Trophoblast cell (in vitro differentiated cells and primary cell): Measurements from ENCODE around the gene TMPRSS6.

ENCODE experiments used
- DNase-seq, 2 donors: peaks; one replicate each; pipeline ENCODE4 v3.0.0-alpha.2; 2016
- H2AFZ ChIP-seq: 2 replicates; pipeline ENCODE4 v1.6.1; 2013; ENCODE audit warnings: low read length, moderate library complexity, mild to moderate bottlenecking; ENCODE audit not compliant: insufficient read depth, poor library complexity
- H2AK5ac ChIP-seq: 2 replicates; pipeline ENCODE4 v1.6.1; 2013; ENCODE audit warnings: mild to moderate bottlenecking, low read length
- H2BK120ac ChIP-seq: 2 replicates; pipeline ENCODE4 v1.6.1; 2013; ENCODE audit warnings: low read length, mild to moderate bottlenecking, moderate library complexity; ENCODE audit not compliant: insufficient read depth, poor library complexity
- H2BK12ac ChIP-seq: 2 replicates; pipeline ENCODE4 v1.6.1; 2013; ENCODE audit warnings: mild to moderate bottlenecking, low read length, moderate library complexity
- H2BK5ac ChIP-seq: 2 replicates; pipeline ENCODE4 v1.6.1; 2013; ENCODE audit warnings: low read length, low read depth, moderate library complexity, mild to moderate bottlenecking; ENCODE audit not compliant: poor library complexity
- H3K14ac ChIP-seq: 2 replicates; pipeline ENCODE4 v1.6.1; 2013; ENCODE audit warnings: mild to moderate bottlenecking, low read length
- H3K18ac ChIP-seq: 2 replicates; pipeline ENCODE4 v1.6.1; 2013; ENCODE audit warnings: mild to moderate bottlenecking, low read length
- H3K23ac ChIP-seq: 2 replicates; pipeline ENCODE4 v1.6.1; 2013; ENCODE audit warnings: low read length
- H3K27ac ChIP-seq: 2 replicates; pipeline ENCODE4 v1.5.1; 2013; ENCODE audit warnings: low read depth, mild to moderate bottlenecking, inconsistent platforms, low read length, moderate library complexity
- H3K27me3 ChIP-seq: 2 replicates; pipeline ENCODE4 v1.6.1; 2013; ENCODE audit warnings: inconsistent platforms, mild to moderate bottlenecking, low read length, moderate library complexity; ENCODE audit not compliant: insufficient read depth
- H3K36me3 ChIP-seq, 2 experiments: 1 replicate in 1 of 2; 2 replicates in 1 of 2; pipeline ENCODE4 v1.6.1; 2013; ENCODE audit warnings: low read length in 2 of 2, mild to moderate bottlenecking in 2 of 2, moderate library complexity in 1 of 2; ENCODE audit not compliant: insufficient read depth in 2 of 2, control insufficient read depth in 1 of 2
- H3K4ac ChIP-seq: 2 replicates; pipeline ENCODE4 v1.6.1; 2013; ENCODE audit warnings: low read depth, mild to moderate bottlenecking, low read length, moderate library complexity
- H3K4me1 ChIP-seq, 2 experiments: 1 replicate in 1 of 2; 2 replicates in 1 of 2; pipeline ENCODE4 v1.6.1; 2013; ENCODE audit warnings: low read length in 2 of 2, mild to moderate bottlenecking in 2 of 2, moderate library complexity in 1 of 2; ENCODE audit not compliant: insufficient read depth in 2 of 2, control insufficient read depth in 1 of 2
- H3K4me2 ChIP-seq: 2 replicates; pipeline ENCODE4 v1.6.1; 2013; ENCODE audit warnings: inconsistent platforms, mild to moderate bottlenecking, low read length, moderate library complexity
- H3K4me3 ChIP-seq: 2 replicates; pipeline ENCODE4 v1.5.1; 2013; ENCODE audit warnings: mild to moderate bottlenecking, low read depth, low read length, inconsistent platforms
- H3K79me1 ChIP-seq: one replicate; pipeline ENCODE4 v1.6.1; 2013; ENCODE audit warnings: low read length
- H3K79me2 ChIP-seq: 2 replicates; pipeline ENCODE4 v1.6.1; 2013; ENCODE audit warnings: low read length, mild to moderate bottlenecking; ENCODE audit not compliant: control insufficient read depth, insufficient read depth, poor library complexity
- H3K9ac ChIP-seq: 2 replicates; pipeline ENCODE4 v1.6.1; 2013; ENCODE audit warnings: mild to moderate bottlenecking, low read length
- H3K9me3 ChIP-seq: 2 replicates; pipeline ENCODE4 v1.6.1; 2013; ENCODE audit warnings: low read depth, mild to moderate bottlenecking, control low read depth, inconsistent platforms, low read length; ENCODE audit not compliant: insufficient read depth
- H4K12ac ChIP-seq: 2 replicates; pipeline ENCODE4 v1.6.1; 2013; ENCODE audit warnings: low read depth, mild to moderate bottlenecking, low read length, moderate library complexity
- H4K8ac ChIP-seq: 2 replicates; pipeline ENCODE4 v1.6.1; 2013; ENCODE audit warnings: low read depth, mild to moderate bottlenecking, low read length, moderate library complexity
- H4K91ac ChIP-seq: one replicate; pipeline ENCODE4 v1.6.1; 2013; ENCODE audit warnings: low read depth, mild to moderate bottlenecking, low read length, moderate library complexity
- WGBS: extraction: QIAGEN DNeasy Blood & Tissue Kit; methylation state at CpG from one replicate; pipeline ENCODE4 v1.1.7; 2013; ENCODE audit warnings: missing lambda C conversion rate; ENCODE audit not compliant: insufficient read length, insufficient coverage; ENCODE audit errors: extremely low coverage; 5-methylcytosine and 5-hydroxymethylcytosine counted together

TMPRSS6 gene

DNA sequence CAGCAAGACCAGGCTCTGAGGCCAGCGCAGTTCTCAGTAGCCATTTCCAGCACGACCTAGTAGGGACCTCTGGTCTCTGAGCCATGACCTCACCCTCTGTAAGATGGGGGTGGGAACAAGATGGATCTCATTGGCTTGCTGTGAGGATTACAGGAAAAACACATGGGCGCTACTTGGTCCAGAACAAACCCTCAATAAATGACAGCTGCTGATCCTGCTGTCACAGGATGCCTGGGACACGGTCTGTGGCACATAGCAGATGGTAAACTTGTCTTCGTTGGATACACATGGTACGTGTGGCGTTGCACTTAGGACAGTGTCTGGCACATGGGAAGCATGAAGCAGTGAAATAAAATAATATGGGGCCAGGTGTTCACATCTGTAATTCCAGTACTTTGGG lies 62.5 kb downstream of the TMPRSS6 start:
- no peaks in the 10 kb centered on the region for H3K79me2 ChIP-seq
- no peak overlapping the region for H2AFZ ChIP-seq
- peaks cover under 1% of the 10 kb centered on the region for H3K27me3 ChIP-seq
- no peak overlapping the region for H3K18ac ChIP-seq
- no peak overlapping the region for H3K14ac ChIP-seq
- no peaks in the 10 kb centered on the region for H3K9me3 ChIP-seq
- H3K4me2 ChIP-seq = no peak overlapping the region
- no peak overlapping the region for H3K9ac ChIP-seq
- H2BK120ac ChIP-seq = no peak overlapping the region
- H4K8ac ChIP-seq = no peak overlapping the region
- no peak overlapping the region for H4K12ac ChIP-seq
- no peak overlapping the region for H2BK5ac ChIP-seq
- H4K91ac ChIP-seq = no peak overlapping the region
- H3K4me1 ChIP-seq = peaks cover 0 to 2% of the 10 kb centered on the region in 2 experiments
- H3K4me3 ChIP-seq = no peak overlapping the region
- no peak for DNase-seq
- no CpG with 5 or more reads among the region's 7 CpGs for WGBS
- no peak overlapping the region for H2AK5ac ChIP-seq
- H3K4ac ChIP-seq = no peak overlapping the region
- no peak overlapping the region for H2BK12ac ChIP-seq
- no peak overlapping the region for H3K23ac ChIP-seq
- H3K36me3 ChIP-seq = no peaks in the 10 kb centered on the region
- H3K27ac ChIP-seq = no peak overlapping the region
- H3K79me1 ChIP-seq = peaks cover 2% of the 10 kb centered on the region

DNA sequence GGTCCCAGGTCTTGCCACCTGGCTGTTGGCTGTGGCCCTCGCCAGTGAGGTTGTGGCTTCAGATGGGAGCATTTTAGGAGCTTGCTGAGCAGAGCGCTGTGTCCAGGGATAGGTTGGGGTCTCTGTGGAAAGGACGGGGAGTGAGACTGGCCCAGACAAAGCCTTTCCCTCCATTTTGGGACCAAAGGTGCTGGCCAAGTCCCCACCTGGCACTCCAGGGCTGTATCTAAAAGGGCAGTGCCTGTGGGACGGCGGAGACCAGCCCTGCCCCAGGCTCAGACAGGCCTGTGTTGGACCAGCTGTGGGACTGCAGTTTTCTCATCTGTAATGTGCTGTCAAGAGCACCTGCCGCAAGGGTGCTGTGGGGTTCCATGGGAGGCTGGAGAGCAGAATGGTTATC lies 62.9 kb downstream of the TMPRSS6 start:
- no peak overlapping the region for H3K9ac ChIP-seq
- H3K14ac ChIP-seq = no peak overlapping the region
- H3K79me1 ChIP-seq = no peaks in the 10 kb centered on the region
- H3K4me1 ChIP-seq = no peaks in the 10 kb centered on the region
- no CpG with 5 or more reads among the region's 6 CpGs for WGBS
- H3K27ac ChIP-seq = no peak overlapping the region
- H2BK5ac ChIP-seq = no peak overlapping the region
- H3K79me2 ChIP-seq = no peaks in the 10 kb centered on the region
- no peak overlapping the region for H4K8ac ChIP-seq
- H4K12ac ChIP-seq = no peak overlapping the region
- no peak overlapping the region for H3K4ac ChIP-seq
- H3K27me3 ChIP-seq = no peaks in the 10 kb centered on the region
- H2BK12ac ChIP-seq = no peak overlapping the region
- H3K36me3 ChIP-seq = no peaks in the 10 kb centered on the region
- no peak overlapping the region for H3K4me3 ChIP-seq
- H3K9me3 ChIP-seq = no peaks in the 10 kb centered on the region
- no peak overlapping the region for H2AK5ac ChIP-seq
- no peak overlapping the region for H3K23ac ChIP-seq
- no peak overlapping the region for H3K18ac ChIP-seq
- no peak overlapping the region for H2AFZ ChIP-seq
- no peak for DNase-seq
- H2BK120ac ChIP-seq = no peak overlapping the region
- H3K4me2 ChIP-seq = no peak overlapping the region
- H4K91ac ChIP-seq = no peak overlapping the region

DNA sequence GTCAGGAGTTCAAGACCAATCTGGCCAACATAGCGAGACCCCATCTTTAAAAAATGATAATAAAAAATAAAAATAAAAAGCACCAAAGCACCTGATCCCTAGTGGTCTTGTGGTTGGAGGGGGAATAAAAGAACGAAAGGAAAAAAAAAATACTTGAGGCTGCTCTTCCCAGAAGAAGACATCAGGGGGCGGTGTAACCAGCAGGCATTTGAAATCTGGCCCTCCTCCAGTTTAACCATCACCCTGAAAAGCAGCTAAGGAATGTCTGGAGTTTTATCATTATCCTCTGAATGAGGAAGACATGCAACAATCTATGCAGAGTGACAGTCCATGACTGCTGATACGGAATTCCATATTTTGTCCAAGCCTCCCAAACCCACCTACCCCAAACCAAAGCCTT lies 63.6 kb downstream of the TMPRSS6 start:
- H3K79me1 ChIP-seq = no peaks in the 10 kb centered on the region
- H4K8ac ChIP-seq = no peak overlapping the region
- no peak overlapping the region for H3K4ac ChIP-seq
- no peaks in the 10 kb centered on the region for H3K36me3 ChIP-seq
- WGBS = no CpG with 5 or more reads among the region's 4 CpGs
- H4K12ac ChIP-seq = no peak overlapping the region
- no peak overlapping the region for H4K91ac ChIP-seq
- no peak overlapping the region for H2AK5ac ChIP-seq
- peak; percentile 15 to 71 for DNase-seq
- H3K27me3 ChIP-seq = no peaks in the 10 kb centered on the region
- H3K14ac ChIP-seq = no peak overlapping the region
- no peak overlapping the region for H3K18ac ChIP-seq
- no peaks in the 10 kb centered on the region for H3K9me3 ChIP-seq
- H3K4me3 ChIP-seq = no peak overlapping the region
- H3K4me2 ChIP-seq = no peak overlapping the region
- H3K4me1 ChIP-seq = no peaks in the 10 kb centered on the region
- H2BK5ac ChIP-seq = no peak overlapping the region
- no peak overlapping the region for H3K27ac ChIP-seq
- H3K23ac ChIP-seq = no peak overlapping the region
- no peak overlapping the region for H2AFZ ChIP-seq
- no peak overlapping the region for H2BK12ac ChIP-seq
- H2BK120ac ChIP-seq = no peak overlapping the region
- H3K9ac ChIP-seq = no peak overlapping the region
- H3K79me2 ChIP-seq = no peaks in the 10 kb centered on the region

DNA sequence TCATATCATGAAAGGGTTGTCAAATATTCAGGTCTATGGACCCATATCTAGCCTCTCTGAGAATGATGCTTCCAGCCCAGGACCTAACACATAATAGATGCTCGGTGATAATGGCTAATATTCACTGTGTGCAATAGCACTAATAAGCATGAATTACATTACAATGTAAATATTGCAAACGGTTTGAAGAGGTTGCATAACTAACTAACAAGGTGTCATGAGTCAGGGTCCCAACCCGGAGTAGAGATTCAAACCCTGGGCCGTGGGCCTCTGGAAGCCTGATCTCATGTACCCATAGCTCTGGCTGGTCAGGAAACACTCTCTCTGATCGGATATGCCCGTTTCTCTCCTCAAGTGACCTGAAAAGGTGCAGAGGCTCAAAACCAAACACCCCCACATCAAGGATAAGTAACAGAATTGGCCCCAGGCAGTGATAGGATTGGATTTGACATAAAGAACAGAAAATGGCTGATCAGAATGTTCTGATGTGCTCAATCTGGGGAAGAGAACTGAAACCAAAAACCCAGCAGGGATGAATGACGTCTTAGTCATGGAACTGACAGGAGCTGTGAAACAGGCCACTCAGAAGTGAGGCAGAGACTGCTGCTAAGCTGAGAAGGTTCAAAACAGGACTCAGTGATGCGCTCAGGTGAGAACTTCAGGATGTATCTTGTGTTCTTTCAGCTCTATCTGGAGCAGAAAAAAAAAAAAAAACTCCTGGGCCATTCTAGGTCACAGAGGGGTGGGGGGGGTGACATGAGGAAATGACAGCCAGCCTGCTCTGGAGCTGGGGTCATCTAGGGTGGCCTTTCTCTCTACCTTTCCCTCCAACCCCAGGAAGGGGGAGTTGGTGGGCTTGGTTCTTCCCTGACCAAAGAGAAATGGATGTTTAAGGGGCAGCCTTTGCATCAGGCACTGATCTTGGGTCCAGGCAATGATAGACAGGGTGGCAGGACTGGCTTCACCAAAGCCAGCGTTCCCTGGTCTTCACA lies 64.6 kb downstream of the TMPRSS6 start:
- no peak overlapping the region for H3K27ac ChIP-seq
- no peak overlapping the region for H3K14ac ChIP-seq
- H4K91ac ChIP-seq = no peak overlapping the region
- no peak overlapping the region for H2BK12ac ChIP-seq
- no peak overlapping the region for H3K4me3 ChIP-seq
- H2AFZ ChIP-seq = no peak overlapping the region
- no peak overlapping the region for H4K8ac ChIP-seq
- H2BK5ac ChIP-seq = no peak overlapping the region
- H4K12ac ChIP-seq = no peak overlapping the region
- DNase-seq = peak in 1 of 2 donors; percentile 12
- H3K79me1 ChIP-seq = no peaks in the 10 kb centered on the region
- no peaks in the 10 kb centered on the region for H3K9me3 ChIP-seq
- no peak overlapping the region for H2BK120ac ChIP-seq
- H3K4me2 ChIP-seq = no peak overlapping the region
- no peak overlapping the region for H2AK5ac ChIP-seq
- H3K79me2 ChIP-seq = no peaks in the 10 kb centered on the region
- H3K4me1 ChIP-seq = no peaks in the 10 kb centered on the region
- no peak overlapping the region for H3K4ac ChIP-seq
- H3K18ac ChIP-seq = no peak overlapping the region
- H3K36me3 ChIP-seq = no peaks in the 10 kb centered on the region
- no CpG with 5 or more reads among the region's 9 CpGs for WGBS
- no peak overlapping the region for H3K9ac ChIP-seq
- no peak overlapping the region for H3K23ac ChIP-seq
- H3K27me3 ChIP-seq = no peaks in the 10 kb centered on the region
